ENCODE measurements around the gene MYH4. TPM values are rescaled to one million over a fixed set of nuclear protein-coding genes. Genes with fewer than 3 reads are reported as not detected.

The MYH4 gene
- total RNA-seq, 1 donor from 2014 or later, result not detected

DNA sequence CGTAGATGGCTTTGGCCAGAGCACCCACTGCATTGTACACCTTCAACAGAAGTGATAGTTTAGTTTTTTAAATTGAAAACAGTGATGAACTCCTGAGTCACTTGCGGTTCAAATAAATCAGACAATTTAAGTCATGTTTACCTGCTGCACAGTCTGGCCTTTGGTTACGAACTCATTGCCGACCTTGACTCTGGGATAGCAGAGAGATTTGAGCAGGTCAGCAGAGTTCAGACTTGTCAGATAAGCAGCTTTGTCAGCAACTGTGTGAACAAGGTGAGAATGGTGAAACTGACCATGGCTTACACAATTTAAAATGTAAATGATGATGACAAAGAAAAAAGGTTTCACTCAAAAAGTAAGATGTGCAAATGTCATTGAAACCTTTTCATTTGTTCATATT, 9.3 kb downstream of the MYH4 start:
- no peak for TF ChIP-seq CTCF (conservative IDR thresholded peaks at IDR 0.05; ENCODE audit: low read depth, low read length)
- no peak overlapping the region for H3K4me3 ChIP-seq (ENCODE audit: low read depth, low read length)
- DNase-seq (ENCODE audit: low read depth), result no peak

DNA sequence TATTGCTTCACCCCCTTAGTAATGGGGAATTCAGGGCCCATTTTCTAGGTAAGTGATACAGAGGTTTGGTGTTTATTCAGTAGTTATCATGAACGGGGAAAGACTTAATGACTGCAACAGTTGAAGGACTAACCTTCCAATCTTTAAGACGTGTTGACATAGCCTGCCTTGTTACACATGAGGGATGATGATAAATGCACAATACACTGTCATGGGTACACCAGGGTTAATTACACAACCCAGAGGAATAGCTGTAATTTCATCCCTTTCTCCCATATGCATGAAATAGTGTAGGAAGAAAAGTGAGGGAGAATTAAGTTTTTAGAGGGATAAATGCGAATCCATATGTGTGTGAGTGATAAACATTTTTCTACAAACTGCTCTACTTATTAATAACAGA, 10.7 kb downstream of the MYH4 start:
- H3K4me3 ChIP-seq (ENCODE audit: low read depth, low read length), result no peak overlapping the region
- no peak for TF ChIP-seq CTCF (conservative IDR thresholded peaks at IDR 0.05; ENCODE audit: low read depth, low read length)
- no peak for DNase-seq (ENCODE audit: low read depth)

DNA sequence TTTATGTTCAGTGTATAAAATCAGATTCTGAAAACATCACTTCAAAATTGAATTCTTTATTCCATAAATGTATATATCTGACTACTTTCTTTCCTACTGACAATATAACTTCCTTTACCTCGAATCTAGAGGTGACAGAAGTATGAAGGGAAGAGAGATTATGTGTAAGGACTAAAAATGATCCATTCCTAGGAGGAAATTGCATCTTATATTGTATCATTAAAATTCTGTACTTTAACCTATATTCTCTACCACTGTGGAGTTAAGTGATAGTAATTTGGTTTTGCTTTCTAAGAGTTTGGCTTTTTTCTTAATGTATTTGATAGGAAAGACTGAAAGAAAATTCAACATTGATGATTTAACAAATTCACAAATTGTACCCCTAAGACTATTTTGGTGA, 11.4 kb downstream of the MYH4 start:
- TF ChIP-seq CTCF (conservative IDR thresholded peaks at IDR 0.05; ENCODE audit: low read depth, low read length), result no peak
- no peak for DNase-seq (ENCODE audit: low read depth)
- H3K4me3 ChIP-seq (ENCODE audit: low read depth, low read length), result no peak overlapping the region

DNA sequence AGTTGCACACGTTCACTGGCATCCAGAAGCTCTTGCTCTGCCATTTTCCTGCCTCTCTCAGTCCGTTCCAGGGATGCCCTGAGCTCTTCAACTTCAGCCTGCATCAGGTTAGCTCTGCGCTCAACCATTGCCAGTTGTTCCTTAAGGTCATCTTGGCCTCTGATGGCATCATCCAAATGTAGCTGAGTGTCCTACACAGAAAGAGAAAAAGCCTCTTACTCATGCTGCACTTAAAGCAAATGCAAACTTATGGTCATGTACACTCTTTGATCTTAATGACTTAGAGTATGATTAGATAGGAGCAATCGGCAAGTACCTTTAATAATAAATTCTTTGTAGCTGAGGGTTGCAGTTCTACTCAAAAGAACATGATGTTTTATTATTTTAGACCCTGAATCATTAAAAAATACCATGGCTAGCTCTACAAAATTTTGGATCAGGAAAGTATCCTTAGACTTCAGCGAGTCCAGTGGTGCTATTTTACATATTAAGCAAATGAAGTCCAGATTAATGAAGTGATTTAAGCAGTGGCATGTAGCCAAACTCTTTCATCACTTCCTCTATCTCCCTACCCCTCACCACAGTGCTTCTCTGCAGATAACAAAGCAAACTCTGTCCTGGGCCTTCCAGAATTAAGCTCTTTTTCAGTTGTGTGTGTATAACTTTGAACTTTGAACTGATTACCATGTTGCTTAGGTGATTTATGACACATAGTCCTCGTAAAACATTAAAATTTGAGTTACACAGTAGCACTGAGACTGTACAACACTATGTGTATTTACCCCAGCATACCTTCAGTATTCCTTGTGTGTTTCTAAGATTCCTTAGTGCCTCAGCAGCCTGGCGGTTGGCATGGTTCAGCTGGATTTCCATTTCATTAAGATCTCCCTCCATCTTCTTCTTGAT, 22.1 kb downstream of the MYH4 start:
- H3K4me3 ChIP-seq (ENCODE audit: low read depth, low read length), result no peak overlapping the region
- DNase-seq (ENCODE audit: low read depth), result no peak
- TF ChIP-seq CTCF (conservative IDR thresholded peaks at IDR 0.05; ENCODE audit: low read depth, low read length), result no peak

DNA sequence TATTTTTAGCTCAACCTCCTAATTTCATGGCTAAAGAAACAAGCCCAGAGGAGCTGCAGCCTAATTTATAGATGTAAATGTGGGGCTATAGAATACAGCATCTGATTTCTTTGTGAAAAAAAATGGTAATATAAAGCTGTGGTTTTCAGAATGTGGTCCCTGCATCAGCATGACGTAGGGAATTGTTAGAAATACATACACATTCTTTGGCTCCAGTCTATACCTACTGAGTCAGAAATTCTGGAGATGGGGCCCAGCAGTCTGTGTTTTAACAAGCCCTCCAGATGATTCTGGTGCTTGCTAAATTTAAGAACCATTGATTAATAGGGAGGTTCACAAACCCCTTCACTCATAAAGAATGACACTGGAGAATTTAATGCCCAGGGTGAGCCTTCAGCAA, 29.5 kb downstream of the MYH4 start:
- no peak for TF ChIP-seq CTCF (conservative IDR thresholded peaks at IDR 0.05; ENCODE audit: low read depth, low read length)
- H3K4me3 ChIP-seq (ENCODE audit: low read depth, low read length), result no peak overlapping the region
- no peak for DNase-seq (ENCODE audit: low read depth)

- no peak for TF ChIP-seq CTCF (conservative IDR thresholded peaks at IDR 0.05; ENCODE audit: low read depth, low read length)
- no peak for DNase-seq (ENCODE audit: low read depth)
- H3K4me3 ChIP-seq (ENCODE audit: low read depth, low read length), result no peak overlapping the region
Observed at GRCh38 chr17:10435096-10435495, 34.3 kb downstream of the MYH4 start.

All from epithelial cell of proximal tubule (primary cell).